ENCODE data around the gene KRT34.
"Not testable (repeated sequence)": the region's sequence is repeated elsewhere in the genome, so short reads cannot be mapped to it uniquely, and the experiment has no call there.

KRT34 gene

GRCh38 chr17:41360296-41360995, 21.7 kb downstream of the KRT34 start:
- DNase-seq: no peak

GRCh38 chr17:41354536-41354935, 27.6 kb downstream of the KRT34 start:
- no peak for DNase-seq

- DNase-seq: no peak
These were observed 29.3 kb downstream of the KRT34 start for GRCh38 chr17:41352597-41353366.

- DNase-seq: no peak
These were observed 30.9 kb downstream of the KRT34 start for GRCh38 chr17:41351177-41351576.

DNA sequence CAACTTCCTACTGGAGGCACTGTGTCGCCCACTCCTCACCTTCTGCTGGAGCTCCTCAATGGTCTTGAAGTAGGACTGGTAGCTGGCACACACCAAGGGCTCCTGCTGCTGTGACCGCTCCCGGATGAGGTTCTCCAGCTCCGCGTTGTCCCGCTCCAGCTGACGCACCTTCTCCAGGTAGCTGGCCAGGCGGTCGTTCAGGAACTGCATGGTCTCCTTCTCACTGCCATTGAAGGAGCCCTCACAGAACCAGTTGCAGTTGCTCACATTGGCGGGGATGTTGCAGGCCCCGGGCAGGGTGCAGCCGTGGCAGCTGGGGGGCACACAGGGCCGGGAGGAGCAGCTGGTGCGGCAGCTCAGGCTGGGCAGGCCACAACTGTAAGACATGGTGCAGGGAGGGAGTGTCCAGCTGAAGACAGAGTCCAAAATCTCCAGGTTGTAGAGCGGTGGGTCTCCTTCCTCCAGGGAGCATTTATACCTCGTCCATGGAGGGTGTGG, 31.7 kb downstream of the KRT34 start, which contains the start of gene KRT33A:
TSS of gene KRT33A (minus strand) at position 448 of the 498 bp plus-strand sequence. CDS start at position 387, 61 bp downstream.
- not testable (repeated sequence) for DNase-seq

GRCh38 chr17:41347869-41348760, 34.0 kb downstream of the KRT34 start:
- no peak for DNase-seq

GRCh38 chr17:41346421-41346820, 35.7 kb downstream of the KRT34 start:
- not testable (repeated sequence) for DNase-seq

DNA sequence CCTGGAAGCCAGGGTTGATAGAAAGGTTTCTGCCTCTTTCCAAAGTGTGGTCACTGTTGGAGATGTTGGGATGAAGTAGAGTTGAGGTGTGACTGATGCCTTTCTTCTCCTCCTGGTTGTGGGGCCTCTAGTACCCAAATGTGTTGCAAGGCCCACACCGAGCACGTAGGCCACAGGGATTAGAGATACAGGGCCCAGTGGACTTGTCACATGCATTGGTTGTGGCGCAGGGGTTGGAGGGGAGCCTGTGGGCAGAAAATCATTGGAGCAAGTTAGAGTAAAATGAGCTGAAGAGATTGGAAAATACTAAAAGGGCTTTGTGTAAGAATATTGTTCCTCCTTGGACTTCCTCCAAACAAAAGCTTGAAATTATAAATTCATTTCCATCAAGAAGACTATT, 36.1 kb downstream of the KRT34 start:
- no peak for DNase-seq

GRCh38 chr17:41343029-41343428, 39.1 kb downstream of the KRT34 start:
- DNase-seq: no peak

GRCh38 chr17:41340934-41341861, 40.9 kb downstream of the KRT34 start:
- peak; percentile 46 for DNase-seq

DNA sequence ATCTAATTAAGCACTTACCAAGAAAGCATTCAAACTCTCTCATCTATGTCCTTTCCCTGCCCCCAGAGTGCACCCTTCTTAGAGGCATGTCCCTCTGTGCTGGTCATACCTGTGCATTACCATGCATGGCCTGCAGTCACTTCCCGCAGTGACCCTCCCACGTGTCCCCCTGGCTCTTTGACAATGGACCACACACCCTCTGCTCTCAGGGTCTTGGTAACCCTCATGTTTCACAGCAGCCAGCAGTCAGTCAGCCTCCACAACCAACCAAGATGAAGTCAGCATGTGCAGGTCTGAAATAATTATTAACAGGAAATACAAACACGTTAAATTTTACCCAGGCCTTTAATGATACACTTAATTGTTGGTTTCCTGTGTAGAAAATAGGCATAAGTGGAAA, 41.6 kb downstream of the KRT34 start:
- DNase-seq: no peak

DNA sequence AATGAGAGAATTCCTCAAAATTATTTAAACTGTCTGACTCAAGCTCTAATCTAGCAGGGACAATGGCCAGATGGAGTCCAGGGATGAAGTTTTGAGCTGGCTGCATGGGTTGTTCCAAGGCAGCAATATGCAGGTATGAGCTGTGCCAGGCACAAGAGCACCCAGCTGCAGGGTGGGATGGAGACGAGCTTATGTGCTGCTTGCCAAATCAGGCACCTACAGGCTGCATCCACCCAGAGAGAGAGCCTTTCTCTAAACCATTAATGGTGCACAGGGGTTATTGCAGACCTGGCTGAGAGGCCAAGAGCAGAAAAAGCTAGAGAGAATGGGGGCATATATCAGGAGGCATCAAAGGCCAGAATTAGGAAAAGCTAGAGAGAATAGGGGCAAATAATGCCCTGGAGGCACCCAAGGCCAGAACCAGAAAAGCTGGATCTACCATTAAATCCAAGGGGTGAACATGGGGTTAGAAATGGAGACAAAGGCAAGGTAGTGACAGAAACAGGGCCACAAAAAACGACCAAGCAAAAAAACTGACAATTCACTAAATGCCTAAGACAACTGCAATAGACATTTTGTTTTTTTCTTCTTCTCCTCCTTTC, 42.4 kb downstream of the KRT34 start:
- no peak for DNase-seq

DNA sequence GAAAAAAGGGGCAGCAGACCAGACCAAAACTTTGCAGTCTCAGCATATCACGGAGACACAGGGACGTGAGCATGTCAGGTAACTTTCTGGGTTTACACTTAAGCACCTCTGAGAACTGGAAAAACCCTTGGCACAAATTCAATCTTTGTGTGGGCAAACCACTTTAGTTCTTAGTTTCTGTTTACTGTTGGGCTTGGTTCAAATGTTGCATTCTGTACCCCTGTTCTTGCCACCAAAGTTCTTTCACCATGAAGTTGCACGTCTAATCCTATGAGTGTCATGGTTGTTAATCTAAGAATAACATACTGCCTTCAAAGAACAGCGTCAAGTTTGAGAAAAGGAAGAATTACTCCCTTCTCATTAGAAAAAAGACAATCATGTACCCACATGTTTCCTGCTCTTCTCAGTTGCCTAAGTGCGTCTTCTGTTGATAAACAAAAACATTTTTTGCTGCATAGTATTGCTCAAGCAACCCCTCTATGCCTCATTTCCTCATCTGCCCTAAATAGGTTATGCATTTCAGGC, 43.1 kb downstream of the KRT34 start:
- DNase-seq: peak; percentile 41

GRCh38 chr17:41335747-41336146, 46.4 kb downstream of the KRT34 start:
- no peak for DNase-seq

- no peak for DNase-seq
These were observed 47.5 kb downstream of the KRT34 start for GRCh38 chr17:41334385-41335305.

GRCh38 chr17:41333836-41334235, 48.3 kb downstream of the KRT34 start:
- no peak for DNase-seq

DNA sequence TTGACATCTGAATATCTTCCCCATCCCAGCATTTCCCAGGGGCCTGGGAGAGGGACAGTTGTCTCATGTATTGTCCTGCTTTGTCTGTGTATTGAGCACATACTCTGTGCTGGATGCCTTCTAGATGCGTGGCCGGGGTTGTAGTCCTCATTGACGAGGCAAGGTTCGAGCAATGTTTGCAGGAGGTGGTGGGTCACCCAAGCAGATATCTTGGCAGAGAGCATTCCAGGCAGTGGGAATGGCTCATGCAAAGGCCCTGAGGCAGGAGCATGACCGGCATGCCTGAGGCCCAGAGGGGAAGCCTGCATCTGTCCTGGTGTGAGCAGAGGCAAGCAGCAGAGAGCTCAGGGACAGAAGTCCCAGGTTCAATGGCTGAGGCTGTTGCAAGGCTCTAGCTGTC, 49.0 kb downstream of the KRT34 start:
- no peak for DNase-seq

GRCh38 chr17:41332239-41332638, 49.9 kb downstream of the KRT34 start:
- no peak for DNase-seq

GRCh38 chr17:41331606-41332005, 50.5 kb downstream of the KRT34 start:
- no peak for DNase-seq
